Renal cortical epithelial cell (primary cell): ENCODE results near the gene ST7. TPM values are rescaled to one million over a fixed set of nuclear protein-coding genes. Genes with fewer than 3 reads are reported as not detected.
"Not testable (repeated sequence)": the region's sequence is repeated elsewhere in the genome, so short reads cannot be mapped to it uniquely, and the experiment has no call there.

ENCODE experiments used
- DNase-seq: peaks from one replicate; pipeline ENCODE4 v3.0.0-alpha.2; 2011; ENCODE audit warnings: low read depth
- total RNA-seq: library from RNA; depleted of rRNA; stranded (reverse); fragments of >200 nt; gene quantifications from 2 replicates; pipeline ENCODE4 v1.2.3, GENCODE V29; 2014

The ST7 gene
- total RNA-seq, 1 donor from 2014 or later = 20.7 TPM

- peak; percentile 52 for DNase-seq
Measured at GRCh38 chr7:117095055-117095454, 141.8 kb downstream of the ST7 start.

GRCh38 chr7:117096330-117096729 is 143.0 kb downstream of the ST7 start:
- no peak for DNase-seq

GRCh38 chr7:117096942-117097341 is 143.6 kb downstream of the ST7 start:
- no peak for DNase-seq

- no peak for DNase-seq
Measured at GRCh38 chr7:117097860-117098259, 144.6 kb downstream of the ST7 start.

GRCh38 chr7:117098457-117098856 is 145.2 kb downstream of the ST7 start:
- peak; percentile 17 for DNase-seq

GRCh38 chr7:117101026-117101425 is 147.7 kb downstream of the ST7 start:
- no peak for DNase-seq

- DNase-seq = peak; percentile 57
Measured at GRCh38 chr7:117110480-117111315, 157.4 kb downstream of the ST7 start.

- no peak for DNase-seq
Measured at GRCh38 chr7:117111535-117111934, 158.2 kb downstream of the ST7 start.

GRCh38 chr7:117112640-117113039 is 159.3 kb downstream of the ST7 start:
- DNase-seq = no peak

- no peak for DNase-seq
Measured at GRCh38 chr7:117113871-117114270, 160.6 kb downstream of the ST7 start.

GRCh38 chr7:117114272-117114671 is 161.0 kb downstream of the ST7 start:
- DNase-seq = no peak

GRCh38 chr7:117116211-117116610 is 162.9 kb downstream of the ST7 start:
- no peak for DNase-seq

GRCh38 chr7:117117172-117117571 is 163.9 kb downstream of the ST7 start:
- no peak for DNase-seq

GRCh38 chr7:117118579-117119180 is 165.4 kb downstream of the ST7 start:
- no peak for DNase-seq

- DNase-seq = peak; percentile 64
Measured at GRCh38 chr7:117119192-117119924, 166.1 kb downstream of the ST7 start.

GRCh38 chr7:117120321-117120720 is 167.0 kb downstream of the ST7 start:
- not testable (repeated sequence) for DNase-seq

- not testable (repeated sequence) for DNase-seq
Measured at GRCh38 chr7:117122036-117122435, 168.7 kb downstream of the ST7 start.

GRCh38 chr7:117122536-117122935 is 169.2 kb downstream of the ST7 start:
- no peak for DNase-seq

- DNase-seq = no peak
Measured at GRCh38 chr7:117123311-117123926, 170.1 kb downstream of the ST7 start.

- peak; percentile 99 for DNase-seq
Measured at GRCh38 chr7:117124591-117125220, 171.4 kb downstream of the ST7 start.

- no peak for DNase-seq
Measured at GRCh38 chr7:117126676-117127075, 173.4 kb downstream of the ST7 start.
